Thoracic aorta (tissue), 2 donors: ENCODE measurements around the gene NAA50. TPM values are rescaled to one million over a fixed set of nuclear protein-coding genes. Genes with fewer than 3 reads are reported as not detected.

Experiments
- ATAC-seq: fragments of 150-250 bp; one replicate; pipeline ENCODE4 v1.8.0; 2017; ENCODE audit warnings: low read depth; ENCODE audit not compliant: insufficient number of reproducible peaks, low FRiP score
- DNase-seq: peaks from one replicate; pipeline ENCODE4 v3.0.0-alpha.2; 2020; ENCODE audit warnings: low spot score
- H3K27ac ChIP-seq, 2 donors: fragments of 200-600 bp; sonication (generic); 1 replicate in 1 of 2; 2 replicates in 1 of 2; pipeline ENCODE4 v1.5.1; 2016; ENCODE audit warnings: mild to moderate bottlenecking in 2 of 2, moderate library complexity in 2 of 2
- H3K27me3 ChIP-seq: fragments of 200-600 bp; sonication (generic); replicated peaks from 2 replicates; pipeline ENCODE4 v1.6.0; 2016; ENCODE audit warnings: mild to moderate bottlenecking; ENCODE audit not compliant: insufficient read depth
- H3K36me3 ChIP-seq: fragments of 200-600 bp; sonication (generic); one replicate; pipeline ENCODE4 v1.5.1; 2016
- H3K4me1 ChIP-seq, 2 donors: fragments of 200-600 bp; sonication (generic); 1 replicate in 1 of 2; 2 replicates in 1 of 2; pipeline versions ENCODE4 v1.5.1 to v1.6.0; 2016; ENCODE audit warnings: low read depth in 2 of 2, mild to moderate bottlenecking in 1 of 2; ENCODE audit not compliant: control insufficient read depth in 1 of 2
- H3K4me3 ChIP-seq: fragments of 200-600 bp; sonication (generic); 2 replicates; pipeline ENCODE4 v1.5.1; 2016; ENCODE audit warnings: mild to moderate bottlenecking
- H3K9me3 ChIP-seq: fragments of 200-600 bp; sonication (generic); 2 replicates; pipeline ENCODE4 v1.5.1; 2016
- CTCF ChIP-seq: fragments of 200-600 bp; sonication (generic); IDR thresholded peaks from one replicate; pipeline ENCODE4 v1.5.1; 2019; ENCODE audit warnings: antibody characterized with exemption
- total RNA-seq, 2 donors: library from RNA; depleted of rRNA; stranded (reverse); fragments of >200 nt; gene quantifications; one replicate each; pipeline versions ENCODE4 v1.1.0 to v1.2.3, GENCODE V29; 2016

NAA50 gene
- total RNA-seq, 2 donors from 2014 or later, result 58.3 to 78.2 TPM

GRCh38 chr3:113695786-113696645, 50.0 kb downstream of the NAA50 start, which contains the start of gene USF3:
Gene USF3, minus strand, starts transcription at chr3:113696642. Its CDS starts 21,764 bp downstream, at chr3:113674878.
- H3K4me3 ChIP-seq, result peak within 1 kb of the TSS; percentile 84
- DNase-seq (no peak), ATAC-seq (no peak)
- no peaks in the 10 kb centered on the region for H3K27me3 ChIP-seq
- peaks cover 22 to 29% of the 10 kb centered on the region in 2 donors for H3K4me1 ChIP-seq
- no peaks in the 10 kb centered on the region for H3K36me3 ChIP-seq
- peak within 1 kb of the TSS; percentile 92 to 94 for H3K27ac ChIP-seq
- no peaks in the 10 kb centered on the region for H3K9me3 ChIP-seq
- TF ChIP-seq CTCF, result no peak

- Histone ChIP-seq H3K27ac (peak overlapping the region; percentile 90 to 94), H3K36me3 (no peaks in the 10 kb centered on the region), H3K4me3 (peak overlapping the region; percentile 84), H3K4me1 (peaks cover 22 to 29% of the 10 kb centered on the region in 2 donors), H3K9me3 (no peaks in the 10 kb centered on the region), H3K27me3 (no peaks in the 10 kb centered on the region)
- no peak for TF ChIP-seq CTCF
- DNase-seq (no peak), ATAC-seq (no peak)
These were observed 50.6 kb downstream of the NAA50 start for GRCh38 chr3:113695431-113695785.

GRCh38 chr3:113690482-113690881, 55.6 kb downstream of the NAA50 start:
- DNase-seq (no peak), ATAC-seq (no peak)
- peaks cover 9 to 13% of the 10 kb centered on the region in 2 donors for H3K4me1 ChIP-seq
- no peak for TF ChIP-seq CTCF
- H3K36me3 ChIP-seq, result no peaks in the 10 kb centered on the region
- no peak overlapping the region for H3K27ac ChIP-seq
- no peaks in the 10 kb centered on the region for H3K9me3 ChIP-seq
- no peaks in the 10 kb centered on the region for H3K27me3 ChIP-seq
- no peak overlapping the region for H3K4me3 ChIP-seq

GRCh38 chr3:113685956-113686721, 59.9 kb downstream of the NAA50 start:
- no peaks in the 10 kb centered on the region for H3K4me1 ChIP-seq
- no peak overlapping the region for H3K27ac ChIP-seq
- DNase-seq, result no peak
- no peak for ATAC-seq
- no peaks in the 10 kb centered on the region for H3K9me3 ChIP-seq
- TF ChIP-seq CTCF, result no peak
- H3K27me3 ChIP-seq, result no peaks in the 10 kb centered on the region
- H3K4me3 ChIP-seq, result no peak overlapping the region
- no peaks in the 10 kb centered on the region for H3K36me3 ChIP-seq

- DNase-seq, result no peak
- TF ChIP-seq CTCF, result no peak
- no peaks in the 10 kb centered on the region for H3K36me3 ChIP-seq
- no peak for ATAC-seq
- no peak overlapping the region for H3K27ac ChIP-seq
- no peaks in the 10 kb centered on the region for H3K27me3 ChIP-seq
- H3K4me3 ChIP-seq, result no peak overlapping the region
- no peaks in the 10 kb centered on the region for H3K9me3 ChIP-seq
- H3K4me1 ChIP-seq, result no peaks in the 10 kb centered on the region
These were observed 60.9 kb downstream of the NAA50 start for GRCh38 chr3:113685124-113685523.
